HEK293T (cell line): ENCODE measurements around the gene GPHA2.

Experiments
- ARNT ChIP-seq: fragments of 450-650 bp; IDR thresholded peaks from 2 replicates; pipeline ENCODE4 v1.6.1; 2017; ENCODE audit warnings: mild to moderate bottlenecking
- BHLHE40 ChIP-seq: fragments of 450-650 bp; IDR thresholded peaks from 2 replicates; pipeline ENCODE4 v1.6.1; 2016; ENCODE audit warnings: mild to moderate bottlenecking, moderate library complexity, borderline replicate concordance
- FOXA1 ChIP-seq: fragments of 450-650 bp; IDR thresholded peaks from 2 replicates; pipeline ENCODE4 v1.6.1; 2016; ENCODE audit warnings: mild to moderate bottlenecking
- FOXM1 ChIP-seq: fragments of 450-650 bp; IDR thresholded peaks from 2 replicates; pipeline ENCODE4 v1.6.1; 2017; ENCODE audit warnings: mild to moderate bottlenecking, borderline replicate concordance
- LEF1 ChIP-seq: fragments of 450-650 bp; IDR thresholded peaks from 2 replicates; pipeline ENCODE4 v1.6.1; 2017; ENCODE audit warnings: mild to moderate bottlenecking, borderline replicate concordance
- NFRKB ChIP-seq: fragments of 450-650 bp; IDR thresholded peaks from 2 replicates; pipeline ENCODE4 v1.6.1; 2016; ENCODE audit warnings: mild to moderate bottlenecking, moderate library complexity
- SUZ12 ChIP-seq: fragments of 450-650 bp; IDR thresholded peaks from 2 replicates; pipeline ENCODE4 v1.6.1; 2016; ENCODE audit warnings: mild to moderate bottlenecking
- ZNF384 ChIP-seq: fragments of 450-650 bp; IDR thresholded peaks from 2 replicates; pipeline ENCODE4 v1.6.1; 2016

DNA sequence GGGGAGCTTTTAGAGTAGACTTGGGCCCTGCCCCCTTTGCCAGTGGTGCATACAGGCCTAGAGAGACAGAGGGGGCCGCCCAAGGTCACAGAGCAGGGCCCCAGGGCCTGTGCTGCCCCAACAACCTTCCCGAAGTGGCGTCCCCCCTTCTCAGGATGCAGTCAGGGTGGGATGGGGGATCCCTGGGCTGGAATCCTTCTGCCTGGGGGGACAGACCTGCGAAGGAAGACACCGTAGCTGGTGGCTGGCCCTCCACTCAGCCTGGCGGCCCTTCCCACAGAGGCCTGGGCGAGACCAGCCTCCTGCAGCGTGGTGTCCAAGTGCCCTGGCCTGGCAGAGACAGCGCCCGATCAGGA is 42.9 kb downstream of the GPHA2 start:
- TF ChIP-seq ZNF384 (no peak), FOXM1 (no peak), ARNT (no peak), SUZ12 (no peak), BHLHE40 (no peak), NFRKB (no peak), FOXA1 (no peak), LEF1 (no peak)
